OCI-LY7 (cell line): ENCODE measurements around the gene PLPP3.

ENCODE experiments used
- EZH2phosphoT487 ChIP-seq: fragments of 200-600 bp; sonication (generic); IDR thresholded peaks from 2 replicates; pipeline ENCODE4 v1.6.1; 2018; ENCODE audit warnings: low read depth, borderline replicate concordance, mild to moderate bottlenecking, mixed run types, antibody characterized with exemption, low read length, moderate library complexity, mixed read lengths
- TF ChIP-seq, protein P1 (sequence below): fragments of 200-600 bp; sonication (generic); conservative IDR thresholded peaks from 2 replicates; pipeline ENCODE4 v1.5.1; 2014; ENCODE audit warnings: mild to moderate bottlenecking, antibody characterized with exemption, low read length, moderate library complexity, mixed read lengths

DNA sequence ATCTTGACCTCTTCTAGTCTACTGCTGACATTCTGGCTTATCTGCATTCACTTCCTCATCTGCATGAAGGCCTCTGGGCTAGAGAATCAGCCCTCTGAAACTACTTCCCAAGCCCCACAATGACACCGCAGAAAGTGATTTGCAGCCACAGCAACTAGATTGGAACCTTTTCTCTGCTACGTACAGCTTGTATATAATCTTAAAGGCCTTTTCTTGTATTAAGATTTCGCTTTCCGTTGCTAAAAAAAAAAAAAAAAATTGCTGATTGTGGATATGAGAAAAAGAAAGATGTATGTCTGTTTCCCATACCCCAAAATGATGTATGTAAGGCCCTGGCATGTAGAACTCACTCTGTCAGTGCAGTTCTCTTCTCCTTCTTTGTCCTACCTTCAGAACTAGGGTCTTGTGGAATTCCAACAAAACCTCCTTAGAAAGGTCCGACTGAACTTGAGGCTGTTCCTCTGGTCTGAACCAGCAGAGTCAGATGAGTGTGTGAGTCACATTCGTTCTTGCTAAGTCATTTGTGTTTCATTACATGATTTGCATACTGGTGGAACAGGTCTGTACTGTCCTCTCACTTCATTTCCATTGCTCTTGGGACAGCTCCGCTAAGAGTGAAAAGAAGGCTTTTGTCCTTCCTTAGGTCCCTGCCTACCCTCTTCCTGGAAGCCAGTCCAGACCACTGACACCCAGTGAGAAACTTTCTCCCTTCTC is 62.7 kb downstream of the PLPP3 start:
- TF ChIP-seq, protein P1, sequence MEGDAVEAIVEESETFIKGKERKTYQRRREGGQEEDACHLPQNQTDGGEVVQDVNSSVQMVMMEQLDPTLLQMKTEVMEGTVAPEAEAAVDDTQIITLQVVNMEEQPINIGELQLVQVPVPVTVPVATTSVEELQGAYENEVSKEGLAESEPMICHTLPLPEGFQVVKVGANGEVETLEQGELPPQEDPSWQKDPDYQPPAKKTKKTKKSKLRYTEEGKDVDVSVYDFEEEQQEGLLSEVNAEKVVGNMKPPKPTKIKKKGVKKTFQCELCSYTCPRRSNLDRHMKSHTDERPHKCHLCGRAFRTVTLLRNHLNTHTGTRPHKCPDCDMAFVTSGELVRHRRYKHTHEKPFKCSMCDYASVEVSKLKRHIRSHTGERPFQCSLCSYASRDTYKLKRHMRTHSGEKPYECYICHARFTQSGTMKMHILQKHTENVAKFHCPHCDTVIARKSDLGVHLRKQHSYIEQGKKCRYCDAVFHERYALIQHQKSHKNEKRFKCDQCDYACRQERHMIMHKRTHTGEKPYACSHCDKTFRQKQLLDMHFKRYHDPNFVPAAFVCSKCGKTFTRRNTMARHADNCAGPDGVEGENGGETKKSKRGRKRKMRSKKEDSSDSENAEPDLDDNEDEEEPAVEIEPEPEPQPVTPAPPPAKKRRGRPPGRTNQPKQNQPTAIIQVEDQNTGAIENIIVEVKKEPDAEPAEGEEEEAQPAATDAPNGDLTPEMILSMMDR = no peak
- TF ChIP-seq EZH2phosphoT487 = no peak
